ENCODE results near the gene PBX1. TPM values are rescaled to one million over a fixed set of nuclear protein-coding genes. Genes with fewer than 3 reads are reported as not detected.

Gene PBX1
- total RNA-seq, 3 donors from 2014 or later (not counting 1 experiment from before 2014, with no cell fraction given), result 0.54 to 3.5 (median 1.4) TPM

DNA sequence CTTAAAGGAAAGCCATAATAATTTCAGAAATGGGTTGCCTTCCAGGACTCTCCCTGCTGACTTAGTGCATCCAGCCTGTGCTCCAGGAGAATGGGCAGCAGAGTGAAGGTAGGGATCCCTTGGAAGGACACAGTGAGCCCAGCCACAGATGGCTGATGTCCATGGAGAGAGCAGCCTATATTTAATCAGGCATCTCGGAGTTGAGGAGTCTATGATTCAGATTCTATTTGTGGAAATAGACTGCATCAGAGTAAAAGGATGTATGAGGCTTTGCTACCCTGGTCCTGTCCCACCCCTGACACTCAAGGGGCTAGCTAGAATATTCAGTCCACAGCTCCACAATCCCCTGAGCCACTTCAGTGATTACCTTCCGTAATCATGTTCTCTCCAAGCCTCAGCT, 43.8 kb upstream of the PBX1 start:
- no peak overlapping the region for H3K4me3 Mint-ChIP-seq
- peaks cover 0 to 5% of the 10 kb centered on the region in 2 donors for H3K4me1 Mint-ChIP-seq
- 100% methylated on average over 2 of the region's 2 CpGs for WGBS (ENCODE audit: insufficient coverage)
- H3K9me3 Mint-ChIP-seq, result no peaks in the 10 kb centered on the region
- intact Hi-C loops (cut with micrococcal nuclease), result no loop called here
- TF ChIP-seq CTCF (IDR thresholded peaks at IDR 0.05), result no peak
- H3K27ac Mint-ChIP-seq, result no peak overlapping the region
- no peak overlapping the region for H3K27ac ChIP-seq (ENCODE audit: low read length)
- H3K36me3 ChIP-seq (ENCODE audit: control insufficient read depth, insufficient read depth, low read length), result no peaks in the 10 kb centered on the region
- H3K4me1 ChIP-seq (ENCODE audit: control insufficient read depth, insufficient read depth, low read length), result no peaks in the 10 kb centered on the region
- DNase-seq (no peak), ATAC-seq (no peak)
- H3K27me3 Mint-ChIP-seq (ENCODE audit: low read depth in 2 of 2), result peaks cover 5 to 26% of the 10 kb centered on the region in 2 donors
- no peaks in the 10 kb centered on the region for H3K36me3 Mint-ChIP-seq
- H3K4me3 ChIP-seq (ENCODE audit: low read length), result no peak overlapping the region
- H3K27me3 ChIP-seq (ENCODE audit: control insufficient read depth, insufficient read depth, low read length), result no peaks in the 10 kb centered on the region
- H3K9me3 ChIP-seq (ENCODE audit: control insufficient read depth, insufficient read depth, low read length), result no peaks in the 10 kb centered on the region

- H3K4me3 ChIP-seq (ENCODE audit: low read length), result no peak overlapping the region
- ATAC-seq (no peak), DNase-seq (no peak)
- no peaks in the 10 kb centered on the region for H3K9me3 ChIP-seq (ENCODE audit: control insufficient read depth, insufficient read depth, low read length)
- 90% methylated on average over 8 of the region's 8 CpGs for WGBS (ENCODE audit: insufficient coverage)
- H3K4me1 ChIP-seq (ENCODE audit: control insufficient read depth, insufficient read depth, low read length), result no peaks in the 10 kb centered on the region
- intact Hi-C loops (cut with micrococcal nuclease), result no loop called here
- no peak overlapping the region for H3K27ac ChIP-seq (ENCODE audit: low read length)
- no peak for TF ChIP-seq CTCF (IDR thresholded peaks at IDR 0.05)
- no peaks in the 10 kb centered on the region for H3K36me3 ChIP-seq (ENCODE audit: control insufficient read depth, insufficient read depth, low read length)
- H3K4me1 Mint-ChIP-seq, result peaks cover 0 to 5% of the 10 kb centered on the region in 2 donors
- peaks cover 5 to 26% of the 10 kb centered on the region in 2 donors for H3K27me3 Mint-ChIP-seq (ENCODE audit: low read depth in 2 of 2)
- no peak overlapping the region for H3K4me3 Mint-ChIP-seq
- H3K36me3 Mint-ChIP-seq, result no peaks in the 10 kb centered on the region
- no peaks in the 10 kb centered on the region for H3K9me3 Mint-ChIP-seq
- no peak overlapping the region for H3K27ac Mint-ChIP-seq
- no peaks in the 10 kb centered on the region for H3K27me3 ChIP-seq (ENCODE audit: control insufficient read depth, insufficient read depth, low read length)
Measured at GRCh38 chr1:164515711-164516331, 43.2 kb upstream of the PBX1 start.

DNA sequence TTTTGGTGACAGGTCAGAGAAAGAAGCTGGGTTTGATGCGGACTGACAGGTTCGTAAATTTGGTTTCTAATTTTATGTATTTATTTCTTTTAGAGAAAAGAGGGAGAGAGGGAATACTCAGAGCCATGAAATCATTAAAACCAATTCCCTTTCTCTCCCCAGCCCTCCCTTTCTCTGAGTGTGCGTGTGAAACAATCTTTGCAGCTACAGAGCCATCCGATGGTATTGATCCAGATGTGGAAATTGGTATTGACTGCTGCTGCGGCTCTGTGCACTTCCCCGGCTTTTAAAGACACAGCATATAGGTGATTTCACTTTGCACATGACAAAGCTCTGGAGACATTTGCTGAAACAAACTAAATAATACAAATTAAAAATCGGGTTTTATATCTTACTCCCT, 42.4 kb upstream of the PBX1 start:
- Mint-ChIP-seq H3K27me3 (ENCODE audit: low read depth in 2 of 2) (peaks cover 5 to 26% of the 10 kb centered on the region in 2 donors), H3K9me3 (no peaks in the 10 kb centered on the region)
- no peak for TF ChIP-seq CTCF (IDR thresholded peaks at IDR 0.05)

More for the DNA sequence above, 42.4 kb upstream of the PBX1 start:
- intact Hi-C loops (cut with micrococcal nuclease), result no loop called here
- Histone ChIP-seq H3K27me3 (ENCODE audit: control insufficient read depth, insufficient read depth, low read length) (no peaks in the 10 kb centered on the region), H3K36me3 (ENCODE audit: control insufficient read depth, insufficient read depth, low read length) (no peaks in the 10 kb centered on the region), H3K9me3 (ENCODE audit: control insufficient read depth, insufficient read depth, low read length) (no peaks in the 10 kb centered on the region), H3K27ac (ENCODE audit: low read length) (no peak overlapping the region), H3K4me1 (ENCODE audit: control insufficient read depth, insufficient read depth, low read length) (no peaks in the 10 kb centered on the region), H3K4me3 (ENCODE audit: low read length) (no peak overlapping the region)
- Mint-ChIP-seq H3K4me1 (peaks cover 0 to 5% of the 10 kb centered on the region in 2 donors), H3K36me3 (no peaks in the 10 kb centered on the region), H3K4me3 (no peak overlapping the region), H3K27ac (no peak overlapping the region)
- DNase-seq, result no peak
- ATAC-seq, result no peak
- 96% methylated on average over 5 of the region's 7 CpGs for WGBS (ENCODE audit: insufficient coverage)
